Spleen (tissue), 7 donors: ENCODE measurements around the gene SLC7A8.
"Not testable (repeated sequence)": the region's sequence is repeated elsewhere in the genome, so short reads cannot be mapped to it uniquely, and the experiment has no call there.

Experiments
- CTCF ChIP-seq, 11 experiments: fragments of 200-600 bp in 7 of 11; fragments of 450-650 bp in 4 of 11; sonication (generic) in 4 of 11; IDR thresholded peaks in 8 of 11; conservative IDR thresholded peaks in 3 of 11; 1 replicate in 7 of 11; 2 replicates in 4 of 11; pipeline versions ENCODE4 v1.4.0 to v1.8.0; 2016 to 2021; ENCODE audit warnings: antibody characterized with exemption in 11 of 11, inconsistent platforms in 4 of 11, mild to moderate bottlenecking in 1 of 11
- POLR2A ChIP-seq, 3 donors: fragments of 450-650 bp; IDR thresholded peaks; one replicate each; pipeline ENCODE4 v1.5.1; 2017; ENCODE audit warnings: antibody characterized with exemption in 3 of 3, mild to moderate bottlenecking in 1 of 3
- donor health status: DM: no; HTN: no; CAD: no; lungs with moderate emphysema.
- donor health status: DM: no; HTN: no; CAD: no.
- donor health status: DM: no; HTN: no; CAD: no.

GRCh38 chr14:23196487-23196886, 13.0 kb upstream of the SLC7A8 start:
- TF ChIP-seq CTCF (IDR thresholded peaks at IDR 0.05 in 8 of 11, conservative IDR thresholded peaks at IDR 0.05 in 3 of 11); POLR2A (IDR thresholded peaks at IDR 0.05): not testable (repeated sequence)
